ENCODE measurements around the gene VSTM4.

VSTM4 gene, protein sequence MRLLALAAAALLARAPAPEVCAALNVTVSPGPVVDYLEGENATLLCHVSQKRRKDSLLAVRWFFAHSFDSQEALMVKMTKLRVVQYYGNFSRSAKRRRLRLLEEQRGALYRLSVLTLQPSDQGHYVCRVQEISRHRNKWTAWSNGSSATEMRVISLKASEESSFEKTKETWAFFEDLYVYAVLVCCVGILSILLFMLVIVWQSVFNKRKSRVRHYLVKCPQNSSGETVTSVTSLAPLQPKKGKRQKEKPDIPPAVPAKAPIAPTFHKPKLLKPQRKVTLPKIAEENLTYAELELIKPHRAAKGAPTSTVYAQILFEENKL

DNA sequence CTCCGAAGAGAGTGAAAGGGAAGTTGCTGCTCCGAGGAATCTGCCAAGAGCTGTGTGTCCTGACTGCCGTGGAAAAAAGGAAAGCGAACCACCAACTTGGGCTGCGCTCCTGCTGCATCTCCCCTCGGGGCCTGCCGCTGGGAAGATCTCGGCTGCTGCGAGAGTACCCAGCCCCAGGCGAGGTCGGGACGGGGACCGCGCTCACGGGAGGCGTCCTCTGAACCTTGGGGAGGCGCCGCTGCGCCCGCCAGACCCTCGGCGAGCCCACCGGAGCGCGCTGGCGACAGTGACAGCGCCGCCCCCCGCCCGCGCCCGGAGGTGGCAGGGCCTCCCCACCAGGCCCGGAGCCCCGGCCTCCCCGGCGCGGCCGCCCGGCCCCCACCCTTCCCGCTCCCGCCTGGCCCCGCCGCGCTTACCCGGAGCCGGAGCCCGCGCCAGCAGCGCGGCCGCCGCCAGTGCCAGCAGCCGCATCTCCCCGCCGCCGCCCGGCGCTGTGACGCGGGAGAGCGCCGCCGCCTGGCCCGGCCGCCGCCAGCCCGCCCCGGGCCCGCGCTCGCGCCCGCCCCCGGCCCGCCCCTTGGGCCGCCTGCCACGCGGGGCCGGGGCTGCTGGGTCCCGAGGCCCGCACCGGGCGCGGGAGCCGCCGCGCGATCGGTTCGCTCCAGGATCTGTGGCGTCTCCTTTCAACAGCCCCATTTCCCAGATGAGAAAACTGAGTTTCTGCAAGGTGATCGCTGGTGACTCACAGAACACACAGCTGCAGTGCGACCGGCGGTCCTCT lies at the start of gene VSTM4:
TSS of gene VSTM4 (minus strand) at position 508 of the 781 bp plus-strand sequence. CDS start at position 471, 37 bp downstream.
- no peak within 1 kb of the TSS for H3K9ac ChIP-seq (ENCODE audit: low read depth, low read length)
- no peaks in the 10 kb centered on the region for H3K4me1 ChIP-seq (ENCODE audit: control insufficient read depth, insufficient read depth, low read length)
- no peaks in the 10 kb centered on the region for H3K9me3 ChIP-seq (ENCODE audit: control insufficient read depth, insufficient read depth, low read length)
- H3K27me3 ChIP-seq (ENCODE audit: control insufficient read depth, insufficient read depth, low read length), result peaks cover 14% of the 10 kb centered on the region
- no peaks in the 10 kb centered on the region for H3K36me3 ChIP-seq (ENCODE audit: control insufficient read depth, insufficient read depth, low read length)
- H3K4me3 ChIP-seq (ENCODE audit: low read depth, low read length), result peak within 1 kb of the TSS; percentile 70

DNA sequence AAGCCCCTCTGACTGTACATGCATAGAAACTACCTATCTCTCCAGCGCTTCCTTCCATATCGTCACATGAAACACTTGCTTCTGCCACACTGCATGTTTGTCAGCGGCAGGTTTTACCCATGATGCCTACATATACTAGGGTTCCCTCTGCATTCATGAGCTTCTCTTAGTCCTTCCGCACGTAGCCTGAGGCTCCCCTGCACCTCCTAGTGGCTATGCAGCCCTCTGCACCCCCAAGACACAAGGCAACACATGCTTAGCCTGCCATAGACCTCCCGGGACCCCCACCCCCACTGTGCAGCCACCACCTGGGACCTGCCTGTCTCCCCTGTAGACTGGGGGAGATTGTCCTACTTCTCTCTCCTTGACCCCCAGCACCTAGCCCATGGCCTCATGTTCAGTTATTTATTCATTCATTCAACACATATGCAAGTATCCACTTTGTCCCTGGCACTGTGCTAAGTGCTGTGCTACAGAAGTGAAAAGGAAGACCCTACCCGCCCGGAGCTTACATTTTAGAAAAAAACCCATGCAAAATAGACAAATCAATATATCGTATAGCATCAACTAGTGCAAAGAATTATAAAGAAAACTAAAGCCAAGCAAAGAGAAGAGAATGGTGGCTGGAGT lies 49.4 kb upstream of the VSTM4 start:
- no peak overlapping the region for H3K9ac ChIP-seq (ENCODE audit: low read depth, low read length)
- H3K4me1 ChIP-seq (ENCODE audit: control insufficient read depth, insufficient read depth, low read length), result no peaks in the 10 kb centered on the region
- no peaks in the 10 kb centered on the region for H3K9me3 ChIP-seq (ENCODE audit: control insufficient read depth, insufficient read depth, low read length)
- H3K36me3 ChIP-seq (ENCODE audit: control insufficient read depth, insufficient read depth, low read length), result no peaks in the 10 kb centered on the region
- peaks cover 4% of the 10 kb centered on the region for H3K27me3 ChIP-seq (ENCODE audit: control insufficient read depth, insufficient read depth, low read length)
- no peak overlapping the region for H3K4me3 ChIP-seq (ENCODE audit: low read depth, low read length)

DNA sequence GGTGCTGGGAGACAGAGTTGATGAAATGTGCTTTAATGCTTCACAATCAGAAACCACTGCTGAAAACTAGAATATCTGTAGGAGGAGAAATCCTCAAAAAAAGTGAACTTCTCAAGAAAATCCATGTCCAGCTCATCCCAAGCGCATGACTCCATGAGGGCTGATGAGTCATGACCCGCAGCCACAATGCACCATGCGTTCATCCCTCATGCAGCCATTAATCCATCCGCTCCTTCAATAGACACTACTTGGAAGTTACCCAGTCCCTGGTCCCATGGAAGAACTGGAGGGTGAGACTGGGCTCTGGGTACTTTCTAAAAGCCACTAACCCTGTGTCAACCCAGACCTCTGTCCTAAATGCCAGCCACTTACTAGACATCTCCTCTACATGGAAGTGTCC lies 48.4 kb upstream of the VSTM4 start:
- H3K36me3 ChIP-seq (ENCODE audit: control insufficient read depth, insufficient read depth, low read length), result no peaks in the 10 kb centered on the region
- H3K4me1 ChIP-seq (ENCODE audit: control insufficient read depth, insufficient read depth, low read length), result no peaks in the 10 kb centered on the region
- no peaks in the 10 kb centered on the region for H3K9me3 ChIP-seq (ENCODE audit: control insufficient read depth, insufficient read depth, low read length)
- no peak overlapping the region for H3K4me3 ChIP-seq (ENCODE audit: low read depth, low read length)
- peaks cover 4% of the 10 kb centered on the region for H3K27me3 ChIP-seq (ENCODE audit: control insufficient read depth, insufficient read depth, low read length)
- H3K9ac ChIP-seq (ENCODE audit: low read depth, low read length), result no peak overlapping the region

DNA sequence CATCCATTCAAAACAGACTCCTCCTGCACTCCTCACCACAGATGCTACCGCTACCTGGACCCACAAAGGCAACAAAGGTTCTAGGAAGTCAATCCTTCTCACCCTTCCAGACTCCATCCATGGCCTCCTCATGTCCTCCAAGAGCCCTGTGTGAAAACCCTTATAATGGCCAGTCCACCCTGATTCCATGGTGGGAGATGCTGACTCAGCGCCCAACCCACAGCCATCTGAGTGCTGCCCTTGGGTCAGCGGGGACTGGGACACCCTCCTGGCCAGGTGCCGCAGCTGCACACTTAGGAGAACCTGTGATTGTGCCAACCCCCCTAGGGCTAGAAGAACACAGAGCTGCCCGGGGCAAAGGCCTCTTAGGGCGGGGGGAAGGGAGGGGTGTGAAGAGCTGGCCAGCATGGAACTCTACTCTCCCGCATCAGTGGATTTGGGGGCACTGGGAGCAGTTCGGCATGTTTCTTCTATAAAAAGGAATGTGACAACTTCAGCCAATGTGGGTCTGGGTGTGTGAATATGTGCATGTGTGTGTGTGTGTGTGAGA lies 47.5 kb upstream of the VSTM4 start:
- Histone ChIP-seq H3K36me3 (ENCODE audit: control insufficient read depth, insufficient read depth, low read length) (no peaks in the 10 kb centered on the region), H3K9ac (ENCODE audit: low read depth, low read length) (no peak overlapping the region), H3K4me1 (ENCODE audit: control insufficient read depth, insufficient read depth, low read length) (peaks cover 7% of the 10 kb centered on the region), H3K27me3 (ENCODE audit: control insufficient read depth, insufficient read depth, low read length) (peaks cover 4% of the 10 kb centered on the region), H3K4me3 (ENCODE audit: low read depth, low read length) (no peak overlapping the region), H3K9me3 (ENCODE audit: control insufficient read depth, insufficient read depth, low read length) (no peaks in the 10 kb centered on the region)

GRCh38 chr10:49162063-49162462 lies 46.7 kb upstream of the VSTM4 start:
- Histone ChIP-seq H3K9ac (ENCODE audit: low read depth, low read length) (no peak overlapping the region), H3K4me1 (ENCODE audit: control insufficient read depth, insufficient read depth, low read length) (peaks cover 10% of the 10 kb centered on the region), H3K36me3 (ENCODE audit: control insufficient read depth, insufficient read depth, low read length) (no peaks in the 10 kb centered on the region), H3K4me3 (ENCODE audit: low read depth, low read length) (no peak overlapping the region), H3K27me3 (ENCODE audit: control insufficient read depth, insufficient read depth, low read length) (peaks cover 4% of the 10 kb centered on the region), H3K9me3 (ENCODE audit: control insufficient read depth, insufficient read depth, low read length) (no peaks in the 10 kb centered on the region)

- H3K9ac ChIP-seq (ENCODE audit: low read depth, low read length), result no peak overlapping the region
Observed at GRCh38 chr10:49161411-49161997, 46.2 kb upstream of the VSTM4 start.

GRCh38 chr10:49160814-49161213 lies 45.5 kb upstream of the VSTM4 start:
- Histone ChIP-seq H3K4me3 (ENCODE audit: low read depth, low read length) (no peak overlapping the region), H3K4me1 (ENCODE audit: control insufficient read depth, insufficient read depth, low read length) (peaks cover 10% of the 10 kb centered on the region), H3K36me3 (ENCODE audit: control insufficient read depth, insufficient read depth, low read length) (no peaks in the 10 kb centered on the region), H3K27me3 (ENCODE audit: control insufficient read depth, insufficient read depth, low read length) (peaks cover 4% of the 10 kb centered on the region), H3K9ac (ENCODE audit: low read depth, low read length) (no peak overlapping the region), H3K9me3 (ENCODE audit: control insufficient read depth, insufficient read depth, low read length) (no peaks in the 10 kb centered on the region)

More at GRCh38 chr10:49161411-49161997, 46.2 kb upstream of the VSTM4 start:
- Histone ChIP-seq H3K4me3 (ENCODE audit: low read depth, low read length) (no peak overlapping the region), H3K4me1 (ENCODE audit: control insufficient read depth, insufficient read depth, low read length) (peaks cover 10% of the 10 kb centered on the region), H3K9me3 (ENCODE audit: control insufficient read depth, insufficient read depth, low read length) (no peaks in the 10 kb centered on the region), H3K27me3 (ENCODE audit: control insufficient read depth, insufficient read depth, low read length) (peaks cover 4% of the 10 kb centered on the region), H3K36me3 (ENCODE audit: control insufficient read depth, insufficient read depth, low read length) (no peaks in the 10 kb centered on the region)

DNA sequence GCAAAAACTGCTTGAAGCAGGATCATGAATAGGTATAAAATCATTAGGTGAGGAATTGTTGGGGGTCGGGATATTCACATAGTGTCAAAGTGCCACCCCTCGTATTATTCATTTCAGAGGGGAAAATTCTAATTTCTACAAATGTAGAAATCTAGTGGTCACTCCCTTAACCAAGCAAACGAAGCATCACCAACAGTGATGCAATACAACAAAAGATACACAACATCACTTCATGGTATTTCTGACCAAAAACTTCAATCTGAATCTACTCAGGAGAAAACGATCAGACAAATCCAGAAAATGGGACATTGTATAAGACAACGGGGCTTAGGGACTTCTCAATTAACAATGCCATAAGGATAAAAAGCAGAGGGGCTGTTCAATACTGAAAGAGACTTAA lies 44.8 kb upstream of the VSTM4 start:
- Histone ChIP-seq H3K9ac (ENCODE audit: low read depth, low read length) (no peak overlapping the region), H3K27me3 (ENCODE audit: control insufficient read depth, insufficient read depth, low read length) (peaks cover 4% of the 10 kb centered on the region), H3K36me3 (ENCODE audit: control insufficient read depth, insufficient read depth, low read length) (no peaks in the 10 kb centered on the region), H3K4me3 (ENCODE audit: low read depth, low read length) (no peak overlapping the region), H3K9me3 (ENCODE audit: control insufficient read depth, insufficient read depth, low read length) (no peaks in the 10 kb centered on the region), H3K4me1 (ENCODE audit: control insufficient read depth, insufficient read depth, low read length) (peaks cover 10% of the 10 kb centered on the region)

DNA sequence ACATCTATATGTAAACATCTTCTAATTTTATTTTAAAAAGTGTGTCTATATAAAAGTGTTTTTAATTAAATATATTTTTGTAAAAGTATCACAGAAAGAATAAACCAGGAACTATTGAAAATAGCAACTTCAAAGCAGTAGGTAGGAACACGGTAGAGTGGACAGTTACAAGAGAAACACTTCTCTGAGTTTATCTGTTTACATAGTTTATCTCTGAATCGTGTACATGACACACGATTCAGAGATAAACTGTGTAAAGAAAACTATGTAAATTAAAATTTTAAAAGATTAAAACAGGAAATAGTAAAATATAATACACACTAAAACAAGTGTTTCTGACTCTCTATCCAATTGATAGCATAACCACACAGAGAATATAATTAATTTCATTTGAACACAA lies 43.6 kb upstream of the VSTM4 start:
- peaks cover 4% of the 10 kb centered on the region for H3K27me3 ChIP-seq (ENCODE audit: control insufficient read depth, insufficient read depth, low read length)
- H3K4me3 ChIP-seq (ENCODE audit: low read depth, low read length), result no peak overlapping the region
- H3K4me1 ChIP-seq (ENCODE audit: control insufficient read depth, insufficient read depth, low read length), result peaks cover 10% of the 10 kb centered on the region
- H3K9me3 ChIP-seq (ENCODE audit: control insufficient read depth, insufficient read depth, low read length), result no peaks in the 10 kb centered on the region
- H3K36me3 ChIP-seq (ENCODE audit: control insufficient read depth, insufficient read depth, low read length), result no peaks in the 10 kb centered on the region
- no peak overlapping the region for H3K9ac ChIP-seq (ENCODE audit: low read depth, low read length)

DNA sequence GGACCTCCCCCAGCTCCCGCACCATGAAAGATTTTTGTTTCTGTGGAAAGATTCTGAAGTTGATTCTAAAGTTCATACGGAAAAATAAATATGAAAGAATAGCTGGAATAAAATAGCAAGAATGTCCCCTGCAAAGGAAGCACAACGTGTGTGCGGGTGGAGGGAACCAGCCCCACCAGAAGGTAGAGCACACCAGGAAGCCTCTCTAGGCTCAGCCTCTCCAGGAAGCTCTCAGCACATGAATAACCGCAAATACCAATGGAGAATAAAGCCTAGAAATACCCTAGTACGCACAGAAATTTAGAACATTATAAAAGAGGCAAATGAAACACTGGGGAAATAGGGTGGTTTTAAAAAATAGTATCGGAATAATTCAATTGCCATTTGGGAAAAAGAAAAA lies 43.1 kb upstream of the VSTM4 start:
- no peaks in the 10 kb centered on the region for H3K9me3 ChIP-seq (ENCODE audit: control insufficient read depth, insufficient read depth, low read length)
- peaks cover 10% of the 10 kb centered on the region for H3K4me1 ChIP-seq (ENCODE audit: control insufficient read depth, insufficient read depth, low read length)
- H3K36me3 ChIP-seq (ENCODE audit: control insufficient read depth, insufficient read depth, low read length), result no peaks in the 10 kb centered on the region

DNA sequence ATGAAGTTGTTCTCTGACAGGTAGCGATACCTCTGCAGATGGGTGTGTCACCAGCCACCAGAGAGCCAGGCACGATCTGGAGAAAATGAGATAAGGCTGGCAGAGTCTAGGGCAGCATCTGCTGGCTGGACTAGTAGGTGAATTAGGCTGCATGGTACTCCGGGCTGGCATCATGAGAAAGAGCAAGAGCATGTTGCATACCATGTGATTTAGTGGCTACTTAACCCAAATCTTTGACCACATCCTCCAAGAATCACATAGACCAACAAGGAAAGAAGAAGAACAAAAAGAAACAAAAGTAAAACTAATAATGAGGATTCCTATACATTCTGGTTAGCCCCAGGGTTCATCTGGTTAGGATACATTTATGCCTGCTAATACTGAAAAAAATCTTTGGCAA lies 41.9 kb upstream of the VSTM4 start:
- H3K27me3 ChIP-seq (ENCODE audit: control insufficient read depth, insufficient read depth, low read length), result peaks cover 4% of the 10 kb centered on the region
- peaks cover 10% of the 10 kb centered on the region for H3K4me1 ChIP-seq (ENCODE audit: control insufficient read depth, insufficient read depth, low read length)
- no peak overlapping the region for H3K9ac ChIP-seq (ENCODE audit: low read depth, low read length)

More for the DNA sequence above, 43.1 kb upstream of the VSTM4 start:
- H3K4me3 ChIP-seq (ENCODE audit: low read depth, low read length), result no peak overlapping the region
- H3K27me3 ChIP-seq (ENCODE audit: control insufficient read depth, insufficient read depth, low read length), result peaks cover 4% of the 10 kb centered on the region
- no peak overlapping the region for H3K9ac ChIP-seq (ENCODE audit: low read depth, low read length)

More for the DNA sequence above, 41.9 kb upstream of the VSTM4 start:
- Histone ChIP-seq H3K36me3 (ENCODE audit: control insufficient read depth, insufficient read depth, low read length) (no peaks in the 10 kb centered on the region), H3K4me3 (ENCODE audit: low read depth, low read length) (no peak overlapping the region), H3K9me3 (ENCODE audit: control insufficient read depth, insufficient read depth, low read length) (no peaks in the 10 kb centered on the region)

Measured in iPS-15b (cell line).